Fibroblast of lung (primary cell): ENCODE results near the gene CCDC50. TPM values are rescaled to one million over a fixed set of nuclear protein-coding genes. Genes with fewer than 3 reads are reported as not detected.

Source experiments
- DNase-seq, 2 donors: peaks; one replicate each; pipeline versions ENCODE4 v3.0.0 to v3.0.0-alpha.2; 2010; ENCODE audit warnings: low read depth in 2 of 2
- H2AFZ ChIP-seq: 2 replicates; pipeline ENCODE4 v1.5.1; 2012; ENCODE audit warnings: low read length, control low read depth, inconsistent platforms
- H3K27ac ChIP-seq: 2 replicates; pipeline ENCODE4 v1.5.1; 2011; ENCODE audit warnings: low read length, control low read depth; ENCODE audit not compliant: insufficient read depth
- H3K27me3 ChIP-seq: 2 replicates; pipeline ENCODE4 v1.5.1; 2011; ENCODE audit warnings: mild to moderate bottlenecking, low read length; ENCODE audit not compliant: control insufficient read depth, insufficient read depth
- H3K36me3 ChIP-seq: 2 replicates; pipeline ENCODE4 v1.5.1; 2011; ENCODE audit warnings: low read length; ENCODE audit not compliant: control insufficient read depth, insufficient read depth
- H3K4me1 ChIP-seq: 2 replicates; pipeline ENCODE4 v1.5.1; 2011; ENCODE audit warnings: low read length; ENCODE audit not compliant: control insufficient read depth, insufficient read depth; ENCODE audit errors: extremely low read depth
- H3K4me2 ChIP-seq: 2 replicates; pipeline ENCODE4 v1.5.1; 2011; ENCODE audit warnings: low read length, control low read depth; ENCODE audit not compliant: insufficient read depth; ENCODE audit errors: extremely low read depth
- H3K4me3 ChIP-seq, 4 experiments: fragments of 200-600 bp in 1 of 4; sonication (generic) in 1 of 4; replicated peaks in 1 of 4; 2 replicates each; pipeline ENCODE4 v1.5.1; 2011 to 2016; ENCODE audit warnings: low read length in 4 of 4, low read depth in 3 of 4, mild to moderate bottlenecking in 3 of 4, control low read depth in 2 of 4, inconsistent platforms in 1 of 4, mixed read lengths in 1 of 4; ENCODE audit not compliant: insufficient read depth in 1 of 4; ENCODE audit errors: control extremely low read depth in 1 of 4
- H3K79me2 ChIP-seq: 2 replicates; pipeline ENCODE4 v1.5.1; 2012; ENCODE audit warnings: mild to moderate bottlenecking, low read length, inconsistent platforms; ENCODE audit not compliant: control insufficient read depth, insufficient read depth
- H3K9ac ChIP-seq: 2 replicates; pipeline ENCODE4 v1.5.1; 2011; ENCODE audit warnings: mild to moderate bottlenecking, low read length, control low read depth; ENCODE audit not compliant: insufficient read depth
- H3K9me3 ChIP-seq: 2 replicates; pipeline ENCODE4 v1.5.1; 2012; ENCODE audit warnings: low read depth, low read length; ENCODE audit not compliant: control insufficient read depth, insufficient read depth
- H4K20me1 ChIP-seq: 2 replicates; pipeline ENCODE4 v1.5.1; 2011; ENCODE audit warnings: low read length; ENCODE audit not compliant: control insufficient read depth, insufficient read depth; ENCODE audit errors: extremely low read depth
- CTCF ChIP-seq, 2 donors: IDR thresholded peaks in 1 of 2; conservative IDR thresholded peaks in 1 of 2; 1 replicate in 1 of 2; 2 replicates in 1 of 2; pipeline ENCODE4 v1.5.1; 2011 to 2012; ENCODE audit warnings: low read length in 2 of 2, control low read depth in 1 of 2, inconsistent platforms in 1 of 2, low read depth in 1 of 2, mild to moderate bottlenecking in 1 of 2
- EZH2 ChIP-seq: IDR thresholded peaks from 2 replicates; pipeline ENCODE4 v1.5.1; 2012; ENCODE audit warnings: low read length, control low read depth, mild to moderate bottlenecking; ENCODE audit errors: missing control alignments
- polyA plus RNA-seq, 2 donors: library from polyadenylated mRNA; depleted of rRNA in 1 of 2; stranded (reverse) in 1 of 2; unstranded in 1 of 2; fragments of >200 nt; gene quantifications; 2 replicates each; pipeline ENCODE4 v1.2.1, GENCODE V29; 2011 to 2012; ENCODE audit warnings: missing spikeins in 1 of 2
- total RNA-seq: library from RNA; depleted of rRNA; stranded (reverse); fragments of >200 nt; gene quantifications from 2 replicates; pipeline ENCODE4 v1.2.1, GENCODE V29; 2014

Gene CCDC50
- total and polyA plus RNA-seq, 2 donors (not counting 1 experiment from before 2014, with no cell fraction given), result 109 to 114 TPM

- peaks cover 70% of the 10 kb centered on the region for H3K79me2 ChIP-seq
- DNase-seq, result no peak
- H3K4me3 ChIP-seq, result no peak overlapping the region
- no peak overlapping the region for H3K9ac ChIP-seq
- no peak overlapping the region for H2AFZ ChIP-seq
- H3K4me1 ChIP-seq, result peaks cover 6% of the 10 kb centered on the region
- no peak overlapping the region for H3K4me2 ChIP-seq
- H3K27ac ChIP-seq, result no peak overlapping the region
- H4K20me1 ChIP-seq, result no peaks in the 10 kb centered on the region
- H3K36me3 ChIP-seq, result peaks cover 4% of the 10 kb centered on the region
- no peaks in the 10 kb centered on the region for H3K9me3 ChIP-seq
- H3K27me3 ChIP-seq, result no peaks in the 10 kb centered on the region
- no peak for TF ChIP-seq CTCF (conservative IDR thresholded peaks at IDR 0.05 in 1 of 2, IDR thresholded peaks at IDR 0.05 in 1 of 2; ENCODE audit: low read depth in 1 of 2, low read length in 2 of 2)
- TF ChIP-seq EZH2, result no peak
Observed at GRCh38 chr3:191355406-191355805, 26.2 kb downstream of the CCDC50 start.

- Histone ChIP-seq H3K27me3 (no peaks in the 10 kb centered on the region), H3K4me1 (peaks cover 6% of the 10 kb centered on the region), H3K4me2 (peak overlapping the region; percentile 54), H3K79me2 (peaks cover 62% of the 10 kb centered on the region), H3K9me3 (no peaks in the 10 kb centered on the region), H3K4me3 (no peak overlapping the region), H3K9ac (no peak overlapping the region), H3K27ac (peak overlapping the region; percentile 42), H3K36me3 (peaks cover 4% of the 10 kb centered on the region), H4K20me1 (no peaks in the 10 kb centered on the region), H2AFZ (no peak overlapping the region)
- TF ChIP-seq EZH2, result no peak
- no peak for TF ChIP-seq CTCF (conservative IDR thresholded peaks at IDR 0.05 in 1 of 2, IDR thresholded peaks at IDR 0.05 in 1 of 2; ENCODE audit: low read depth in 1 of 2, low read length in 2 of 2)
- DNase-seq, result peak; percentile 66 to 91
Observed at GRCh38 chr3:191356631-191357439, 27.6 kb downstream of the CCDC50 start.

GRCh38 chr3:191357909-191358308 is 28.7 kb downstream of the CCDC50 start:
- no peak for DNase-seq
- no peak overlapping the region for H2AFZ ChIP-seq
- no peaks in the 10 kb centered on the region for H4K20me1 ChIP-seq
- H3K79me2 ChIP-seq, result peaks cover 52% of the 10 kb centered on the region
- no peak overlapping the region for H3K4me3 ChIP-seq
- H3K9ac ChIP-seq, result no peak overlapping the region
- peaks cover 6% of the 10 kb centered on the region for H3K4me1 ChIP-seq
- H3K36me3 ChIP-seq, result peaks cover 4% of the 10 kb centered on the region
- no peak overlapping the region for H3K4me2 ChIP-seq
- no peaks in the 10 kb centered on the region for H3K27me3 ChIP-seq
- no peak overlapping the region for H3K27ac ChIP-seq
- TF ChIP-seq EZH2 (no peak), CTCF (conservative IDR thresholded peaks at IDR 0.05 in 1 of 2, IDR thresholded peaks at IDR 0.05 in 1 of 2; ENCODE audit: low read depth in 1 of 2, low read length in 2 of 2) (no peak)
- H3K9me3 ChIP-seq, result no peaks in the 10 kb centered on the region
